Hepatocyte (in vitro differentiated cells): Measurements from ENCODE around the gene GKN1. TPM values are rescaled to one million over a fixed set of nuclear protein-coding genes. Genes with fewer than 3 reads are reported as not detected.

ENCODE experiments used
- DNase-seq: peaks from one replicate; pipeline ENCODE4 v3.0.0-alpha.2; 2016; ENCODE audit warnings: low spot score
- H2AFZ ChIP-seq: fragments of 200-600 bp; sonication (generic); 2 replicates; pipeline ENCODE4 v1.6.0; 2016; ENCODE audit warnings: antibody characterized with exemption, mild to moderate bottlenecking
- H3K27ac ChIP-seq: fragments of 200-600 bp; sonication (generic); 2 replicates; pipeline ENCODE4 v1.5.1; 2016; ENCODE audit warnings: mild to moderate bottlenecking
- H3K27me3 ChIP-seq: fragments of 200-600 bp; sonication (generic); 2 replicates; pipeline ENCODE4 v1.6.1; 2016
- H3K36me3 ChIP-seq: fragments of 200-600 bp; sonication (generic); replicated peaks from 2 replicates; pipeline ENCODE4 v1.5.1; 2016; ENCODE audit warnings: low read depth; ENCODE audit not compliant: insufficient read depth
- H3K4me1 ChIP-seq: fragments of 200-600 bp; sonication (generic); 2 replicates; pipeline ENCODE4 v1.5.1; 2016; ENCODE audit warnings: mild to moderate bottlenecking, moderate library complexity; ENCODE audit not compliant: insufficient read depth
- H3K4me2 ChIP-seq: fragments of 200-600 bp; sonication (generic); 2 replicates; pipeline ENCODE4 v1.6.0; 2016
- H3K4me3 ChIP-seq: fragments of 200-600 bp; sonication (generic); 2 replicates; pipeline ENCODE4 v1.5.1; 2016; ENCODE audit warnings: mild to moderate bottlenecking
- H3K79me2 ChIP-seq: fragments of 200-600 bp; sonication (generic); 2 replicates; pipeline ENCODE4 v1.6.0; 2017; ENCODE audit warnings: mild to moderate bottlenecking
- H3K9me2 ChIP-seq: fragments of 200-600 bp; sonication (generic); replicated peaks from 2 replicates; pipeline ENCODE4 v1.6.0; 2017; ENCODE audit warnings: mild to moderate bottlenecking; ENCODE audit not compliant: insufficient read depth
- H3K9me3 ChIP-seq: fragments of 200-600 bp; sonication (generic); 2 replicates; pipeline ENCODE4 v1.5.1; 2016; ENCODE audit warnings: low read depth, mild to moderate bottlenecking
- H4K20me1 ChIP-seq: fragments of 200-600 bp; sonication (generic); 2 replicates; pipeline ENCODE4 v1.6.0; 2016; ENCODE audit warnings: mild to moderate bottlenecking; ENCODE audit not compliant: insufficient read depth, poor library complexity, severe bottlenecking
- CTCF ChIP-seq: fragments of 200-600 bp; sonication (generic); IDR thresholded peaks from 2 replicates; pipeline ENCODE4 v1.5.1; 2016; ENCODE audit warnings: antibody characterized with exemption, mild to moderate bottlenecking; ENCODE audit not compliant: poor library complexity
- EZH2 ChIP-seq: fragments of 200-600 bp; sonication (generic); IDR thresholded peaks from 2 replicates; pipeline ENCODE4 v1.6.1; 2016; ENCODE audit warnings: antibody characterized with exemption, mild to moderate bottlenecking, borderline replicate concordance
- EZH2phosphoT487 ChIP-seq: fragments of 200-600 bp; sonication (generic); IDR thresholded peaks from one replicate; pipeline ENCODE4 v1.6.1; 2018; ENCODE audit warnings: antibody characterized with exemption, mild to moderate bottlenecking, low read depth, moderate library complexity; ENCODE audit not compliant: unreplicated experiment, severe bottlenecking
- WGBS: methylation state at CpG from one replicate; pipeline ENCODE4 v1.1.6; 2016; ENCODE audit warnings: low lambda C conversion rate; ENCODE audit errors: missing lambda C conversion rate; 5-methylcytosine and 5-hydroxymethylcytosine counted together
- polyA plus RNA-seq: library from polyadenylated mRNA; unstranded; fragments of >200 nt; fragmentation: Nextera tagmentation; extraction: Ambion mirVana; gene quantifications from 2 replicates; pipeline ENCODE4 v1.2.1, GENCODE V29; 2016
- total RNA-seq: library from RNA; depleted of rRNA; stranded (reverse); fragments of >200 nt; gene quantifications from 2 replicates; pipeline ENCODE4 v1.2.3, GENCODE V29; 2014

The GKN1 gene
- total and polyA plus RNA-seq, 2 experiments from 2014 or later, result 0.25 to 0.53 TPM

DNA sequence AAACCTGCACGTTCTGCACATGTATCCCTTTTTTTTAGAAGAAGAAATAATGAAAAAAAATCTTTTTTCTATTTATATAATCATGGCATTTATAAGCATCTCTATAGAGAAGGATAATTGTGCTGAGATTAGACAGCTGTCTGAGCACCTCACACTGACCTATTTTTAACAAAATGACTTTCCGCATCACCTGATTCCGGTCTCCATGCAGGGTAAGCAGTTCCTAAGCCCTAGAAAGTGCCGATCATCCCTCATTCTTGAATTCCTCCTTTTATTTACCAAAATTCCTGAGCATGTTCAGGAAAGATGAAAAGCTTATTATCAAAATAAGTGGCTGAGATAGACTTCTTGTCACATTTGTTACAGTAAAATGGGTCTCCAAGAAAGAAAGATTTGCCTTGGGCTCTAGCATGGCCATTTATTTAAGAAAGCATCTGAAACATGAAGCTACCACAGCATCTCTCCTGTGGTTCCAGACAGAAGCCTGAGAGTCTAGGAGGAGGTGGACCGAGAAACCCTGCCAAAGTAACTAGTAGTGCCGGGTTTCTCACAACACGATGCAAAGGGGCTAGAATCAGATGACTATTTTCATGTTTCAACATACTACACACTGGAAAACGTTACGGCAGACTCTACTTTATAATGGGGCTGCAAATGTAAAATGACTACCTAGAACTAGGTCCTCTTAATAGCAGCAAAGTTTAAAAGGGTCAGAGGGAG lies 670 bp downstream of the GKN1 start:
- no peaks in the 10 kb centered on the region for H4K20me1 ChIP-seq
- no peaks in the 10 kb centered on the region for H3K79me2 ChIP-seq
- TF ChIP-seq CTCF (no peak), EZH2phosphoT487 (no peak), EZH2 (no peak)
- no peaks in the 10 kb centered on the region for H3K9me3 ChIP-seq
- no peak overlapping the region for H2AFZ ChIP-seq
- DNase-seq, result no peak
- 77% methylated on average over 9 of the region's 9 CpGs for WGBS
- H3K27ac ChIP-seq, result no peak overlapping the region
- H3K4me1 ChIP-seq, result no peaks in the 10 kb centered on the region
- H3K9me2 ChIP-seq, result no peaks in the 10 kb centered on the region
- no peak overlapping the region for H3K4me2 ChIP-seq
- no peaks in the 10 kb centered on the region for H3K36me3 ChIP-seq
- H3K27me3 ChIP-seq, result peaks cover 14% of the 10 kb centered on the region
- H3K4me3 ChIP-seq, result no peak overlapping the region

- Histone ChIP-seq H3K9me2 (no peaks in the 10 kb centered on the region), H3K4me3 (no peak overlapping the region), H2AFZ (no peak overlapping the region), H3K36me3 (no peaks in the 10 kb centered on the region), H3K27me3 (peaks cover 14% of the 10 kb centered on the region), H3K4me2 (no peak overlapping the region), H3K79me2 (no peaks in the 10 kb centered on the region), H3K9me3 (no peaks in the 10 kb centered on the region), H3K27ac (no peak overlapping the region), H3K4me1 (no peaks in the 10 kb centered on the region), H4K20me1 (no peaks in the 10 kb centered on the region)
- 87% methylated on average over 2 of the region's 2 CpGs for WGBS
- TF ChIP-seq EZH2phosphoT487, result no peak
- no peak for TF ChIP-seq CTCF
- no peak for TF ChIP-seq EZH2
- no peak for DNase-seq
Measured at GRCh38 chr2:68975844-68976243, 1.4 kb downstream of the GKN1 start.

GRCh38 chr2:68977453-68977852 lies 3.0 kb downstream of the GKN1 start:
- no peak overlapping the region for H3K4me3 ChIP-seq
- peaks cover 14% of the 10 kb centered on the region for H3K27me3 ChIP-seq
- no peak for DNase-seq
- no peaks in the 10 kb centered on the region for H4K20me1 ChIP-seq
- TF ChIP-seq EZH2phosphoT487, result no peak
- TF ChIP-seq EZH2, result no peak
- no peak for TF ChIP-seq CTCF
- WGBS, result 47% methylated on average over 4 of the region's 4 CpGs
- H3K9me3 ChIP-seq, result no peaks in the 10 kb centered on the region
- H3K36me3 ChIP-seq, result no peaks in the 10 kb centered on the region
- H3K27ac ChIP-seq, result no peak overlapping the region
- no peak overlapping the region for H2AFZ ChIP-seq
- no peaks in the 10 kb centered on the region for H3K79me2 ChIP-seq
- no peaks in the 10 kb centered on the region for H3K9me2 ChIP-seq
- no peak overlapping the region for H3K4me2 ChIP-seq
- H3K4me1 ChIP-seq, result no peaks in the 10 kb centered on the region
